ENCODE measurements around the gene SLC38A7.

DNA sequence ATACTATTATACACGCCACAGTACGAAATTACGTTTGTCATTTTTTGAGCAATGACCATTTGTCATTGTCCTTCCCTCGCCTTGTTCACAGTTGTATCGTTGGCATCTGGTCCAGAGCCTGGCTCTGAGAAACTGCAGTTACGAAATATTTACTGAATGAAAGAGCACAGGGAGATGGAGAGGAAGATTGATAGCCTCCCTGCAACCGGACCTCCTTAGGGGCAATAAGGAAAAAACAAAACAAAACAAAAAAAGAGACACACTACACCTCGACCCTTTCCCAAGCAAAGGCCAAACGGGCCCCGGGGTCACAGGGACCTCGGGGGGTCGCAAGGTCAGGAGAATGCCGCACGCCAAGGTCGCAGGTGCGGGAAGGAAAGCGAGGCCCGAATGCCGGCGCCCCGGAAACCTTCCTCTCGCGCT, 48.7 kb upstream of the SLC38A7 start:
- TF ChIP-seq POLR2A (IDR thresholded peaks at IDR 0.05) (no peak), POLR2AphosphoS5 (IDR thresholded peaks at IDR 0.05) (no peak), EP300 (IDR thresholded peaks at IDR 0.05) (no peak)
- TF ChIP-seq, protein P1, sequence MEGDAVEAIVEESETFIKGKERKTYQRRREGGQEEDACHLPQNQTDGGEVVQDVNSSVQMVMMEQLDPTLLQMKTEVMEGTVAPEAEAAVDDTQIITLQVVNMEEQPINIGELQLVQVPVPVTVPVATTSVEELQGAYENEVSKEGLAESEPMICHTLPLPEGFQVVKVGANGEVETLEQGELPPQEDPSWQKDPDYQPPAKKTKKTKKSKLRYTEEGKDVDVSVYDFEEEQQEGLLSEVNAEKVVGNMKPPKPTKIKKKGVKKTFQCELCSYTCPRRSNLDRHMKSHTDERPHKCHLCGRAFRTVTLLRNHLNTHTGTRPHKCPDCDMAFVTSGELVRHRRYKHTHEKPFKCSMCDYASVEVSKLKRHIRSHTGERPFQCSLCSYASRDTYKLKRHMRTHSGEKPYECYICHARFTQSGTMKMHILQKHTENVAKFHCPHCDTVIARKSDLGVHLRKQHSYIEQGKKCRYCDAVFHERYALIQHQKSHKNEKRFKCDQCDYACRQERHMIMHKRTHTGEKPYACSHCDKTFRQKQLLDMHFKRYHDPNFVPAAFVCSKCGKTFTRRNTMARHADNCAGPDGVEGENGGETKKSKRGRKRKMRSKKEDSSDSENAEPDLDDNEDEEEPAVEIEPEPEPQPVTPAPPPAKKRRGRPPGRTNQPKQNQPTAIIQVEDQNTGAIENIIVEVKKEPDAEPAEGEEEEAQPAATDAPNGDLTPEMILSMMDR (IDR thresholded peaks at IDR 0.05), result no peak
